K562 (cell line): ENCODE data around the gene NPR1. TPM values are rescaled to one million over a fixed set of nuclear protein-coding genes. Genes with fewer than 3 reads are reported as not detected.

Experiments
- ATAC-seq: fragments of 200-7000 bp; cut with Tn5 transposase; 3 replicates; pipeline ENCODE4 v1.9.1; 2020; ENCODE audit warnings: moderate library complexity
- BruUV-seq: library from RNA; stranded (reverse); fragments of 400-500 nt; replicated peaks from 2 replicates; lab custom pipeline; 2021; lab: Mats Ljungman, UMichigan
- CTCF ChIA-PET: fragments of 300-600 bp; formaldehyde crosslinking; extraction: SDS; loops from one replicate; lab custom pipeline; 2021; ENCODE audit warnings: low intra/inter-chr PET ratio; lab: Yijun Ruan, JAX
- POLR2A ChIA-PET: fragments of 300-600, 350-650 bp; sonication (Branson Sonifier 250); formaldehyde crosslinking; extraction: SDS; loops from one replicate; lab custom pipeline; 2021; ENCODE audit warnings: antibody characterized with exemption, inconsistent platforms; lab: Yijun Ruan, JAX
- DNase-seq, 4 experiments: peaks; one replicate each; pipeline versions ENCODE4 v3.0.0 to v3.0.0-alpha.2; 2011 to 2018; ENCODE audit warnings: low spot score in 3 of 4, mixed read lengths in 3 of 4; ENCODE audit errors: extremely low read depth in 1 of 4
- FAIRE-seq: peaks from 2 replicates; lab custom pipeline; 2011; peaks lifted over from hg19 to GRCh38; lab: Jason Lieb, UNC
- H2AFZ ChIP-seq: 2 replicates; pipeline ENCODE4 v1.6.0; 2011; ENCODE audit warnings: low read depth, low read length, control low read depth, inconsistent platforms
- H3K27ac ChIP-seq: fragments of 200-600 bp; 3 replicates; pipeline ENCODE4 v1.8.0; 2011; ENCODE audit warnings: low read depth, mild to moderate bottlenecking, control low read depth, inconsistent platforms, low read length, moderate library complexity, mixed read lengths; ENCODE audit errors: extremely low read depth
- H3K27me3 ChIP-seq, 2 experiments: fragments of 300-600 bp in 1 of 2; 2 replicates in 1 of 2; 3 replicates in 1 of 2; pipeline versions ENCODE4 v1.6.0 to v1.8.0; 2011; ENCODE audit warnings: inconsistent platforms in 2 of 2, low read length in 2 of 2, mild to moderate bottlenecking in 1 of 2, mixed read lengths in 1 of 2, moderate library complexity in 1 of 2; ENCODE audit not compliant: control insufficient read depth in 2 of 2, insufficient read depth in 2 of 2
- H3K36me3 ChIP-seq: fragments of 300-600 bp; 3 replicates; pipeline ENCODE4 v1.8.0; 2011; ENCODE audit warnings: mild to moderate bottlenecking, low read length, inconsistent platforms; ENCODE audit not compliant: control insufficient read depth, insufficient read depth
- H3K4me1 ChIP-seq, 2 experiments: fragments of 200-600 bp in 1 of 2; replicated peaks in 1 of 2; 2 replicates in 1 of 2; 3 replicates in 1 of 2; pipeline versions ENCODE4 v1.5.1 to v1.8.0; 2011; ENCODE audit warnings: inconsistent platforms in 2 of 2, low read length in 2 of 2, mild to moderate bottlenecking in 1 of 2, mixed read lengths in 1 of 2, moderate library complexity in 1 of 2; ENCODE audit not compliant: control insufficient read depth in 2 of 2, insufficient read depth in 2 of 2
- H3K4me2 ChIP-seq: 2 replicates; pipeline ENCODE4 v1.6.1; 2011; ENCODE audit warnings: low read length, control low read depth, inconsistent platforms, mixed read lengths; ENCODE audit not compliant: insufficient read depth
- H3K4me3 ChIP-seq: fragments of 200-600 bp; sonication (generic), shearing (Covaris generic); 2 replicates; pipeline ENCODE4 v1.5.1; 2016; ENCODE audit warnings: control low read depth, inconsistent platforms
- H3K79me2 ChIP-seq: fragments of 200-600 bp; 3 replicates; pipeline ENCODE4 v1.8.0; 2011; ENCODE audit warnings: low read length, inconsistent platforms; ENCODE audit not compliant: control insufficient read depth, insufficient read depth
- H3K9ac ChIP-seq, 2 experiments: 2 replicates each; pipeline versions ENCODE4 v1.6.0 to v1.6.1; 2011; ENCODE audit warnings: low read depth in 2 of 2, low read length in 2 of 2, control low read depth in 1 of 2, inconsistent platforms in 1 of 2, mild to moderate bottlenecking in 1 of 2, mixed read lengths in 1 of 2; ENCODE audit not compliant: insufficient read depth in 1 of 2
- H3K9me1 ChIP-seq: one replicate; pipeline ENCODE4 v1.6.0; 2011; ENCODE audit warnings: inconsistent platforms, mild to moderate bottlenecking, low read length, moderate library complexity; ENCODE audit not compliant: control insufficient read depth, insufficient read depth
- H3K9me3 ChIP-seq: replicated peaks from 2 replicates; pipeline ENCODE4 v1.5.1; 2011; ENCODE audit warnings: low read depth, low read length, inconsistent platforms; ENCODE audit not compliant: control insufficient read depth, insufficient read depth
- H4K20me1 ChIP-seq: replicated peaks from 2 replicates; pipeline ENCODE4 v1.6.1; 2011; ENCODE audit warnings: low read length, inconsistent platforms, mixed read lengths; ENCODE audit not compliant: control insufficient read depth, insufficient read depth
- ATF3 ChIP-seq, 2 experiments: fragments of 450-650 bp in 1 of 2; sonication (generic) in 1 of 2; formaldehyde crosslinking in 1 of 2; IDR thresholded peaks in 1 of 2; conservative IDR thresholded peaks in 1 of 2; 2 replicates each; pipeline versions ENCODE4 v1.6.1 to v1.8.1; 2016 to 2023; ENCODE audit warnings: mild to moderate bottlenecking in 2 of 2, moderate library complexity in 2 of 2, inconsistent platforms in 1 of 2, missing genetic modification reagents in 1 of 2
- CLOCK ChIP-seq: fragments of 250-450 bp; sonication (Bioruptor Pico); IDR thresholded peaks from 2 replicates; pipeline ENCODE4 v1.4.0; 2020; ENCODE audit warnings: mild to moderate bottlenecking, moderate library complexity, borderline replicate concordance
- COPS2 ChIP-seq: fragments of 450-650 bp; conservative IDR thresholded peaks from 2 replicates; pipeline ENCODE4 v1.6.1; 2016; ENCODE audit warnings: mild to moderate bottlenecking, moderate library complexity
- CXXC5 ChIP-seq: fragments of 250-450 bp; sonication (Bioruptor Pico); IDR thresholded peaks from 2 replicates; pipeline ENCODE4 v1.8.0; 2022; ENCODE audit warnings: inconsistent platforms, mild to moderate bottlenecking, moderate library complexity
- E2F4 ChIP-seq: sonication (generic); formaldehyde crosslinking; IDR thresholded peaks from 2 replicates; pipeline ENCODE4 v1.8.0; 2022; ENCODE audit warnings: mild to moderate bottlenecking, low read depth, missing genetic modification reagents
- ID3 ChIP-seq, 2 experiments: fragments of 250-450 bp in 1 of 2; fragments of 450-650 bp in 1 of 2; sonication (Bioruptor Pico) in 1 of 2; IDR thresholded peaks; 2 replicates each; pipeline versions ENCODE4 v1.6.1 to v1.8.0; 2016 to 2021; ENCODE audit warnings: mild to moderate bottlenecking in 2 of 2, moderate library complexity in 2 of 2, missing compliant biosample characterization in 1 of 2, missing genetic modification characterization in 1 of 2
- KDM1A ChIP-seq, 2 experiments: fragments of 450-650 bp; IDR thresholded peaks; 2 replicates each; pipeline ENCODE4 v1.6.1; 2016; ENCODE audit warnings: mild to moderate bottlenecking in 2 of 2
- MBD2 ChIP-seq: sonication (generic); IDR thresholded peaks from 2 replicates; pipeline ENCODE4 v1.6.1; 2016; ENCODE audit warnings: low read depth, borderline replicate concordance
- MEF2D ChIP-seq: conservative IDR thresholded peaks from 2 replicates; pipeline ENCODE4 v1.6.1; 2016; ENCODE audit warnings: low read depth, missing genetic modification characterization, missing compliant biosample characterization
- NONO ChIP-seq, 2 experiments: fragments of 200-400 bp in 1 of 2; fragments of 450-650 bp in 1 of 2; formaldehyde crosslinking in 1 of 2; IDR thresholded peaks; 2 replicates each; pipeline ENCODE4 v1.6.1; 2017; ENCODE audit warnings: low read depth in 2 of 2, mild to moderate bottlenecking in 2 of 2, moderate library complexity in 2 of 2, low read length in 1 of 2
- NR2F6 ChIP-seq: fragments of 450-650 bp; formaldehyde crosslinking; IDR thresholded peaks from 2 replicates; pipeline ENCODE4 v1.4.0; 2020; ENCODE audit warnings: mild to moderate bottlenecking
- SMAD1 ChIP-seq: fragments of 150-350 bp; IDR thresholded peaks from 2 replicates; pipeline ENCODE4 v1.6.1; 2014; ENCODE audit warnings: low read length, low read depth; ENCODE audit not compliant: partially characterized antibody
- SP1 ChIP-seq: sonication (generic); formaldehyde crosslinking; IDR thresholded peaks from 2 replicates; pipeline ENCODE4 v1.8.1; 2022; ENCODE audit warnings: mild to moderate bottlenecking, missing genetic modification reagents
- ZNF398 ChIP-seq: fragments of 250-450 bp; sonication (Bioruptor Pico); IDR thresholded peaks from 2 replicates; pipeline ENCODE4 v1.8.0; 2021; ENCODE audit warnings: moderate library complexity, mild to moderate bottlenecking, inconsistent platforms
- ZNF644 ChIP-seq: fragments of 200-800 bp; sonication (Bioruptor generic); IDR thresholded peaks from 2 replicates; pipeline ENCODE4 v1.6.1; 2016; ENCODE audit warnings: low read depth, missing genetic modification characterization, missing compliant biosample characterization
- WGBS: fragments of 100-300 bp; shearing (Covaris generic); methylation state at CpG from one replicate; pipeline ENCODE4 v1.1.6; 2016; ENCODE audit warnings: low coverage, mixed read lengths; ENCODE audit not compliant: insufficient coverage; ENCODE audit errors: missing lambda C conversion rate; 5-methylcytosine and 5-hydroxymethylcytosine counted together
- in situ Hi-C: fragments of 300-500 bp; cut with MboI; formaldehyde crosslinking; loops from 4 replicates; pipeline ENCODE4 v1.15.0; 2018; ENCODE audit warnings: inconsistent platforms, mixed read lengths
- intact Hi-C: fragments of 100-400 bp; cut with micrococcal nuclease; formaldehyde crosslinking; loops from 2 replicates; pipeline ENCODE4 v1.14.2; 2022
- polyA plus RNA-seq, 8 experiments: library from polyadenylated mRNA; depleted of rRNA in 4 of 8; stranded (reverse) in 5 of 8; unstranded in 3 of 8; fragments of >200 nt; fragmentation: Nextera tagmentation in 2 of 8; fragmentation: Illumina TruSeq in 1 of 8; extraction: Ambion mirVana in 2 of 8; extraction: Trizol in 1 of 8; gene quantifications; 2 replicates each; pipeline versions ENCODE4 v1.2.1 to v1.2.3, GENCODE V29; 2011 to 2014; ENCODE audit warnings: inconsistent platforms in 1 of 8, missing spikeins in 1 of 8
- total RNA-seq, 7 experiments: library from RNA; depleted of rRNA in 6 of 7; stranded (reverse); fragments of >200 nt in 6 of 7; fragmentation: Illumina TruSeq in 2 of 7; extraction: Trizol in 2 of 7; gene quantifications; 2 replicates each; pipeline versions ENCODE4 v1.2.1 to v1.2.3, GENCODE V29; 2011 to 2021; ENCODE audit warnings: low replicate concordance in 1 of 7

Gene NPR1
- total and polyA plus RNA-seq, 9 of the 15 experiments (the other 6 are each of a cell fraction or from before 2014, with no cell fraction given): 0.05 to 0.16 (median 0.06) TPM; not detected in 6

- POLR2A ChIA-PET: interaction anchor here (1.1 to 4.3 kb wide), 7 partner anchors 9 to 63 kb away, joined by 3 to 70 read pairs (median 5); partner anchors contain the start of gene S100A14
- no peak for TF ChIP-seq ZNF644 (tag)
- TF ChIP-seq COPS2: no peak
- TF ChIP-seq ATF3 (IDR thresholded peaks at IDR 0.05): no peak
- TF ChIP-seq ATF3 (CRISPR knock-in tag; conservative IDR thresholded peaks at IDR 0.05): no peak
- no peak for TF ChIP-seq MEF2D (tag)
- no peak for TF ChIP-seq E2F4
- no peak for TF ChIP-seq NONO (IDR thresholded peaks at IDR 0.05; ENCODE audit: low read depth in 2 of 2, low read length in 1 of 2)
- TF ChIP-seq ID3 (CRISPR knock-in tag; IDR thresholded peaks at IDR 0.05): no peak
- TF ChIP-seq ID3 (tag; IDR thresholded peaks at IDR 0.05): no peak
- no peak for TF ChIP-seq SP1
- no peak for TF ChIP-seq CXXC5 (CRISPR knock-in tag)
- no peak for TF ChIP-seq CLOCK
- no peak for TF ChIP-seq SMAD1
- no peak for TF ChIP-seq MBD2
- no peak for TF ChIP-seq NR2F6 (CRISPR knock-in tag)
- no peak for TF ChIP-seq KDM1A (IDR thresholded peaks at IDR 0.05)
- TF ChIP-seq ZNF398 (CRISPR knock-in tag): no peak
Observed at GRCh38 chr1:153629343-153629665, 49.2 kb upstream of the NPR1 start.

More at GRCh38 chr1:153629343-153629665, 49.2 kb upstream of the NPR1 start:
- WGBS: 60% methylated on average over 5 of the region's 5 CpGs
- FAIRE-seq: no peak
- CTCF ChIA-PET: no interaction called here
- no peak for DNase-seq
- no peak overlapping the region for H3K4me3 ChIP-seq
- H3K36me3 ChIP-seq: peaks cover 9% of the 10 kb centered on the region; the same call in 2 of the 3 replicates
- intact Hi-C loops: no loop called here
- in situ Hi-C loops: no loop called here
- H3K9me3 ChIP-seq: no peaks in the 10 kb centered on the region
- H3K4me1 ChIP-seq: peaks cover 31 to 51% of the 10 kb centered on the region in 2 experiments
- no peak overlapping the region for H3K4me2 ChIP-seq
- H3K27me3 ChIP-seq: no peaks in the 10 kb centered on the region
- peaks cover 11% of the 10 kb centered on the region for H3K79me2 ChIP-seq
- peak overlapping the region in 1 of 2 experiments; percentile 90; a peak in 2 of 4 replicates for H3K9ac ChIP-seq
- no peak for ATAC-seq
- H4K20me1 ChIP-seq: no peaks in the 10 kb centered on the region
- no peaks in the 10 kb centered on the region for H3K9me1 ChIP-seq
- no TSS peak for BruUV-seq
- no peak overlapping the region for H2AFZ ChIP-seq
- no peak overlapping the region for H3K27ac ChIP-seq
